Skeletal muscle cell (primary cell): ENCODE results near the gene KCNQ1OT1.

ENCODE experiments used
- DNase-seq: peaks from one replicate; pipeline ENCODE4 v3.0.0-alpha.2; 2010; ENCODE audit warnings: low read depth
- H3K4me3 ChIP-seq: 2 replicates; pipeline ENCODE4 v1.5.1; 2011; ENCODE audit warnings: low read depth, mild to moderate bottlenecking, control low read depth, low read length, moderate library complexity

Gene KCNQ1OT1

DNA sequence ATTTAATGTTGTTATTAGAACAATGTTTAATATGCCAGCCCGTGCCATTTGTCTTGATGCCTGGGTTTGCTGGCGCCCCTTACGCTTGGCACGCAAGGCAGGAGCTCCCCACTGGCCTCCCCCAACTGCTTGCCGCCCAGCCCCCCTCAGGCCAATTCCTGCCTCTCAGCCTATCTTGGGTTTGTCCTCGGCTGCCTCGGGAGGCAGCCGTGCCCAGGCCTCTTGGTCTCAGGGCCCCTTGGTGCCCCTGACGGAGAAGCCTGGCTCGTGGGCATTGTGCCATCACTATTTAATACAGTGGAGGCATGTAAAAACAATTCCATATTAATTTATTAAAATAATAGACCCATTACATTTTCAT lies 119.8 kb downstream of the KCNQ1OT1 start:
- no peak overlapping the region for H3K4me3 ChIP-seq
- DNase-seq, result no peak

DNA sequence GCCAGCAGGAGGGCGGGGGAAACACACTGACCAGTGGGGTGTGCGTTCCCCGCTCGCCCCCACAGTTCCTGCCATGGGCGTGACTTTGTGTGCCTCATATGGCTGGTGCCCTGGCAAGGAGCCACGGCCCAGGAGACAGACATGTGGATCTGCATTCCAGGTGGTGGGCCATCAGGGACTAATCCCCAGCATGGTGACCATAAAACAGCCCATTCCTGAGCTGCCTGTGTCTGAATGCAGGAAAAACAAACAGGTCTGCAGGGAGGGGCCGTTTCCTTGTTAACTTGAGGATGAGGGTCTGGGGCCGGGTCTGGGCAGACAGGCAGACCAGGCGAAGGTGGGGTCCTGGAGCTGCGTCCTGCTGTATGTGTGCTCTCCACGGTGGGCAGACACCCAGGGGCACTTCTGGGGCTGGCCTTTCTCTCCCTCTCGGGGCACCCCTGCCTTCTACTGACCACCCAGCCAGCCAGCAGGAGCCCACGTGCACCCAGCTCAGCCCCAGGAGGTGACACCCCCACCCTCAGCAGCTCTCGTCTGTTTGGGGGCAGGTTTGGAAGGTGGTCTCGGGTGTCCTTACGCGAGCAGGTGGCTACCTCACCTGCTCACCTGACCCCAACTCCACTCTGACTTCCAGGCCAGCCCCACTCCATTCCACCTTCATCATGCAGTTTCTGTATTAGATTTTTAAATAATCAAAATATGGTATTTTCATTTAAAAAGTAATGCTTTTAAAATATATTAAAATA lies 120.3 kb downstream of the KCNQ1OT1 start:
- no peak overlapping the region for H3K4me3 ChIP-seq
- DNase-seq, result no peak

DNA sequence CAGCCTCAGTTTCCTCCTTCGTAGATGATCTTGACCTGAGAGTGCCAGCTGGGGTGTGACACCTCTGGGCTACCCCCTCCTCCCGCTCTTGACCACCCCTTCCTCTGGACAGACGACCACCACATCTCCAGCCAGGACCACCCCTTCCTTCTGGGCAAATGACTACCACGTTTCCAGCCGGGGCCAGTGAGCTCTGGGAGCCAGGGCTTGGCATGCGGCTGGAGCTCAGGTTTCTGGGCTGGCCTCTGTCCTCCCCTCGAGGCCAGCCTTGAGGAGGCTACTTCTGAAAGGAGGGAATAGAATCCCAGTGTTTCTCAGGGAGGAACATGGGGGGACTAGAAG lies 120.9 kb downstream of the KCNQ1OT1 start:
- no peak overlapping the region for H3K4me3 ChIP-seq
- DNase-seq, result no peak

DNA sequence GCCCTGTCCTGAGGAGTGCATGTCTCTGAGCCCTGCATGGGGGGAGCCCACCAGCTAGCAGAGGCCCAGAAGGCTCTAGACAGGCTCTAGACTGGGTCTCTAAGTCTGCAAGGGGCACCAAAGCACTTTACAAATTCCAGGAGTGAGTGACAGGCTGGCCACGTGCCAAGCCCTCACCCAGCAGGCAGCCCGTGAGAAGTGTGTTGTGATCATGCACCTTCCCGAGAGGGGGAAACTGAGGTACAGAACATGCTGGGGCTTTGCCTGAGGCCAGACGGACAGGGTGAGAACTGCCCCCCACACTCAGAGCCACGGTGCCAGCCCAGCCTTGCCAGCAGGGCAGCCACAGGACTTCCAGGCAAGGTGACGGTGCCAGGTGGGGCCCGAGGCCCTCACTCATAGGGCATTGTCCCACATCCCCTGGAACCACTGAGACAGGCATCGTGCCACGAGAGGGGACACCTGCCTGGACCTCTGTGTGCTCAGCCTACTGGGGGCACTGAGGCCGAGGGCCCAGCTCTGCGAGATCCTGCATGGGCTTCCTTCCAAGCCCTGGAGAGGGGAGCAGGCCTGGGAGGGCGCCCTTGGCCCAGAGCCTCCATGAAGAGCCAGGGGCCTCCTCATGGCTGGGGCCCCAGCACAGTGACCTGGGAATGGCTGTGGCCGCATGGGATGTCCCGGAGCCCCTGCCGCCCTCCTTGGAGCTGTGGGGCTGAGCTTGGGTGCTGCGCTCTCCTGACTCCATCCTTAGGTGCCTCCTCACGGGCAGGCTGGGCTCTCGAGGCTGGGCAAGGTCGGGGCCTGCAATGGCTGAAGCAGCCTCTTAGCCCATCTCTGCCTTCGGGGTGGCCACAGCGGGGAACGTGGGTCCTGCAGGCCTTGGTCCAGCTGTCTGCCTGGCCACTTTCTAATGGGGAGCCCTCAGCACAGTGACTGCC lies 121.5 kb downstream of the KCNQ1OT1 start:
- no peak for DNase-seq
- no peak overlapping the region for H3K4me3 ChIP-seq

DNA sequence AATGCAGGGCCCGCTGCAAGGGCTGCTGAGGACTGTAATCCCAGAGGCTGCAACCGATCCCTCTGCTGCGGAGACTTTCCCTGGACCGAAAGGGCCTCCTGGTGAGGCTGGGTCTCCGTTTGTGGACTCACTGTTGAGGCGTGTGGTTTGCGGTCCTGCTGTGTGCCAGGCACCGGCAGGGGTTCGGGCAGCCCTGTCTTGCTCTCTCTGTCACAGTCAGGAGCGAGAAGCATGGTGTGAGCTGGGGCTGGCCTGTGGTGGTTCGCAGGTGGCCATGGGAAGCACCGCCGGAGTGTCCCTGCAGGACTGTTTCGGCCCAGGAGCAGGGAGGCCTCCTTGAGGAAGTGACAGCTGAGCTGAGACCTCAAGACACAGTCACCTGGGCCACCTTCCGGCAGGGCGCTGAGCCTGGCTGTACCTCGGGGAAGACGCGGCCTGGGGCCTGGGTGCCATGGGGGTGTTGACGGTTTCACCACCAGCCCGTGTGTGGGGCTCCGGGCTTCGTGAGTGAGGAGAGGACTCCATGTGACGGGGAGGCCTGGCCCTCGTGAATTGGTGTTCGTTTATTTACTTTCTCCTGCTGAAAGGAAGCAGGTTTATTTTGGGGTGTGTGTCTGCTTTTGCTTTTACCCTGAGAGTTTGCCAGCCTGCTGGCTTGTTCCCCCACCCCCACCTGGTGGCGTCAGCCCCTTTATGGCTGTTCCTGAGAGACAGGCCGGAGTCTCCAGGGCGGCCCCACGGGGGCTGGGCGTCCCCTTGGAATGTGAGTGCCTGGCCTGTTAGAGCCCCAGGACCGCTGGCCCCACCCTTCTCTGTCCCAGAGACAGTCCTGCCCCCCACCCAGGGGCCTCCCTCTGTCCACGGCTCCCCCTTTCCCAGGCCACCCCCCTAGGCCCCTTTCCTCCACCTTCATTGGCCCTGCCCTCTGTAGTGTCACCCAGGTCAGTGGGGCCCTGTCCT lies 122.5 kb downstream of the KCNQ1OT1 start:
- DNase-seq, result no peak
- no peak overlapping the region for H3K4me3 ChIP-seq

DNA sequence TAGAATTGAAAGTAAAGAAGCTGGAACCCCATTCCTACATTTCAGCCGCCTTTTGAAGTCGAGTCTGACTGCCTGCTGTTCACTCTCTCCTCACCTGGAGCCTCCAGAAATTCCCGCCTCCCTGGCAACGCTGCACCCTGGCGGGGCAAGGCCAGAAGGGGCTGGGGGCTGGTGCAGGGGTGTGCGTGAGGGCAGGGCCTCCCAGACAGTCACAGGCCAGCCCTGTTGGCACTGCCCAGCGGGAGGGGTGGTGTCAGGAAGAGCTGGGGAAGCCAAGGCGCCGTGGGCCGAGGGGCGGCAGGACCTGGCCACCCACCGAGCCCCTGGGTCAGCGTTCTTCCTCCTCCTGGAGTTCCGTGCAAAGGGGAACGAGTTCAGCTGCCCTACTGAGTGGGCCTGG lies 123.2 kb downstream of the KCNQ1OT1 start:
- no peak for DNase-seq

DNA sequence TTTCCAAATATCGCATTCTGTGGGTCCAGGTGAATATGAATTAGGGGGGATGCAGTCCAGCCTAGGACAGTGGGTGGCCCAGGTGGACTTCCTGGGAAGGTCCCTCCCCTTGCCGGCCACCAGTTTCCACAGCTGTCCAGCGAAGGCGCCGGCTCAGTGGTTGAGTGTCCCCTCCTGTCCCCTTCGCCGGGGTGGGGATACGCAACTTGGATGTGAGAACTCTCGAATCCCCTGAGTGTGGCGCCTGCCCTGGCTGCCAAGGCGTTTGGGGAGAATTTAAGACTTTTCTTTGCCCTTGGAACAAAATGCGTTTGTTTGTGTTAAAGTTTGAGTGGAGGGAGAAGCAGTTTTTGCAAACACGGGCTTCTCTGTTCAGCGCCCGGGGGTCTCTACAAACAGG lies 123.7 kb downstream of the KCNQ1OT1 start:
- no peak for DNase-seq
- no peak overlapping the region for H3K4me3 ChIP-seq

More for the DNA sequence above, 123.2 kb downstream of the KCNQ1OT1 start:
- H3K4me3 ChIP-seq, result no peak overlapping the region

DNA sequence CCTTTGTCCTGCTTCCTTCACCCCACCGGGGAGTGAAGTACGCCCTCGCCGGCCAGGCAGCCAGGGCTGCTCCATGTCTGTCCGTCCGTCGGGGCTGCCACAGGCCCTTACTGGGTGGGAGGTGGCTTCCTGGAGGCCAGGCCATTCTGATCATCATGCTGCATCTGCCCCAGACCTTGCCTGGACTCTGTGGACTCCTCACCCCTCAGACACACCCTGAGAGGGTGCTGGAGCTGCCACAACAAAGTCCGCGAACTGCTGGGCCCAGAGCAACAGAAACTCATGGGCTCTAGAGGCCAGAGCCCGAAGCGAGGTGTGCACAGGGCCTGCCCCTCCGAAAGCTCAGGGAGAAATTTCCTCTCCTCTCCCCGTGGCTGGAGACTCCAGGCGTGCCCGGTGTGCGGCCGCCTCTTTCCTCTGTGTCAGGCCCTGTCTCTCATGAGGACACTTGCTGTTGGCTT lies 124.2 kb downstream of the KCNQ1OT1 start:
- H3K4me3 ChIP-seq, result no peak overlapping the region
- DNase-seq, result no peak

DNA sequence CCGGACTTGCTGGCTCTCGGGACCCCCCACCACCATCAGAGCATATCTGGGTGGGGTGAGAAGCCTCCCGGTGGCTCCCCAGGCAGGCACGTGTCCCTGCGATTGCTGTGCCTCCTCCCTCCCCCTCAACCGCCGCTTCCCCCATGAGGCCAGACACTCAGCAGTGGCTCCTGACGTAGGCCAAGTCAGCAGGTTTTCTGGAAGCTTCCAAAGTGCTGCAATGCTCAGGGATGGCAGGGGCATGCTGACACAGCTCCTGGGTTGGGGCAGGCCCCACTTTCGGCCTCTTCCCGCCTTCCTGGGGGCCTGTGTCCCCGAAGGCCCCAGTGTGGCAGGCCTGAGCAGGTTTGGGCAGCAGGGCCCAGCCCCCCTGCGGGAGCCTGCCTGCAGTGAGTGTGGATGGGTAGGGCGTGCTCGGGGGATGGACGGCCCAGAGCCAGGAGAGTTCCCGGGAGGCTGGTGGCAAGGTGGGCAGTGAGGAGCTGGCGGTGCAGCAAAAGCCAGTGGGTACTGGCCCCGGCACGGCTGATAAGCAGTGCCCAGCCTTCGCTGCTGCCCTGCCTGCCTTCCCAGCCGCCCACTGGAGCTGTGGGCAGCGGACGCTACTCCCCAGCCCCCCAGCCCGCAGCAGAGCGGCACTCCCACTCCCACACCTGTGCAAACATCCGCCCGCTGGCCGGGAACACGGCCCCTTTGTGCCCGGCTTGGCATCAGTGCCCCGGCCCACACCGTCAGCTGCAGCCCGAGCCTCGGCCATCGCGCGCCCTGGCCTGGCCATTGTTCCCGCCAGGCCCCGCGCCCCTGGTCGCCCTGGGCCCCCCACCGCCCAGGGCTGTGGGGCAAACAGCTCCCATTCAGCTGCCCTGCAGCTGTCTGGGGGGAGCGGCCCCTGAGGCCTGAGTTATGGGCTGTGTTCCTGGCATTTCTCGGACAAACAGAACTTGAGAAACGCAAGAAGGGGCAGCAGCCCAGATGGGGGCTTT lies 125.0 kb downstream of the KCNQ1OT1 start:
- no peak overlapping the region for H3K4me3 ChIP-seq
- DNase-seq, result peak; percentile 11

DNA sequence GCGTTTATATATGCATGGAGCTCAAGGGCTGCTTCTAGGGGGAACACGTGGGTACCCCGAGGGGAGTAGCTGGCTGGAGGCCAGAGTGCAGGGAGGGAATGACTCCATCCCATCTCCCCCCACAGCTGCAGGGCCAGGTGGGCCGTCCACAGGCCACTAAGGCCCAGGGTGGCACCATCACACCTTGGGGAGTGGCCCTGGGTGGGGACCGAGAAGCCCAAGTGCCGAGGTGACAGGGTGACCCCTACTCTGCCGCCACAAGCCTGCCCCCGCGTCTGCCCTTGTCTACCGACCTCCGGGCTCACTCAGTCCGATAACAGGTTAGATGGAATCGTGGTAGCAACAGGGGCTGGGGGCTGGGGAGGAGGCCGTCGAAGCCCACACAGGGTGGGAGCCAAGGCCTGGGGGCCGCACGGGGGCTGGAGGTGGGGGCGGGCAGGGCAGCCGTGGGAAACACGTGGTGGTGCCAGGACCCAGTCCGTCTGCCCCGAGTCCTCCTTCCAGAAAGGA lies 125.7 kb downstream of the KCNQ1OT1 start:
- H3K4me3 ChIP-seq, result no peak overlapping the region
- DNase-seq, result no peak

DNA sequence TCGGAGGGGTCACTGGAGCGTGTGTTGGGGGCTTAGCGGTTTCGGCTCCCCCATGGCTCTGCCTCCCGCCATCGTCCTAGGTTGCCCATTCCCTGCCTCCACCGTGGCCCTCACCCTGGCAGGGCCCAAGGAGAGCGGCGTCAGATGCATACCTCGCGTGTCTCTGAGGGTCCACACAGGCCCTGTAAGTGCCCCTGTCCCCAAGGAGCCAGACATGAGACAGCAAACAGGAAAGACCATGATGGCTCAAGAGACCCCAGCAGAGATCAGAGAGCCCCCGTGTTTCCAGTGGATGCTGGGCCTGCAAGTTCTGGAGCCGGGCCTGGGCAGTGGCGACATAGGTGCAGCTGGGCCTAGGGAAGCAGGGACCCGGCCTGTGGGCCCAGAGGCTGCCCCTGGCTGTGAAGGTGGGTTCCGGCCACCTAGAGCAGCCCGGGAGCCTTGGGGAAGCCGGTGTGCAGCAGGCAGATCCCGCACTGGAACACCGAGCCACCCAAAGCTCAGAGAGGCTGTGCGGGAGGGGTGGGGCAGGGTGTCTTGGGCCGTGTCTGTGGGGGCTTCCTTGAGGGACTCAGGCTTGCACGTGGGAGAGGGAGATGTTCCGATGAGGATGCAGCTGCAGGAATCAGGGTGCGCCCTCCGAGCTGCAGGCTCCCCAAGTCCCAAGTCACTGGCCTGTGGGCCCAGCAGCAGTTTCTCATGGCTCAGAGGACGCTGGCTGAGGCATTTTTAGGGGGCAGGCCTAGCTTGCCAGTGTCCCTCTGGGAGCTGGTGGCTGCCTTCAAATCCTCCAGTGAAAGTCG lies 126.4 kb downstream of the KCNQ1OT1 start:
- no peak for DNase-seq
- H3K4me3 ChIP-seq, result no peak overlapping the region

DNA sequence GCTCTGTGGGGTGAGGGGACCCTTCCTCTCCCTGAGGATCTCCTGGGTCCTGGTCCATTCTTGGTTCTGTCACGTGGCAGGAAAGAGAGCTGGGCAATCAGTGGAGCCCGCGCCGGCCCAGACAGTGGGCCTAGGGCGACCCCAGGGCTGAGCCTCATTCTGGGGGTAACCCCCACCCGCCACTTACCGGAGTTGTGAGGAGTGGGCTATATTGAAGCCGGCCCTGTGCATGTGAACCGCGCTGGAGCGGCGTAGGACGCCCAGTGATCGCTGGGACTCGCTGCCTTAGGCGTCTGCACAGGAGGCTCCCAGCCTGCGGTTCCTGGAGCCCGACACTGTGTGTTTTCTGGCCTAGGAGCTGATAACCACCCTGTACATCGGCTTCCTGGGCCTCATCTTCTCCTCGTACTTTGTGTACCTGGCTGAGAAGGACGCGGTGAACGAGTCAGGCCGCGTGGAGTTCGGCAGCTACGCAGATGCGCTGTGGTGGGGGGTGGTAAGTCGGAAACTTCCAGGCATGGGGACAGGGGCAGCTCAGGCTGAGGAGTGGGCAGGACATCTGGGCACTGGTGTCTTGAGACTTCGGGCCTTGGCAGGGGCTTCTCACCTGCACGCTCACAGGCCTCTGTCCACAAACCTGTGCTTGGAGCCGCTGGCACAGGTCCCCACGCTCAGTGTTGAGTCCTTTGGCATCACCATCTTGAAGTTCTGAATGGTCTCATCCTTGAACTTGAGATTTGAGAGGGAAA lies 127.1 kb downstream of the KCNQ1OT1 start:
- DNase-seq, result no peak
- H3K4me3 ChIP-seq, result no peak overlapping the region

DNA sequence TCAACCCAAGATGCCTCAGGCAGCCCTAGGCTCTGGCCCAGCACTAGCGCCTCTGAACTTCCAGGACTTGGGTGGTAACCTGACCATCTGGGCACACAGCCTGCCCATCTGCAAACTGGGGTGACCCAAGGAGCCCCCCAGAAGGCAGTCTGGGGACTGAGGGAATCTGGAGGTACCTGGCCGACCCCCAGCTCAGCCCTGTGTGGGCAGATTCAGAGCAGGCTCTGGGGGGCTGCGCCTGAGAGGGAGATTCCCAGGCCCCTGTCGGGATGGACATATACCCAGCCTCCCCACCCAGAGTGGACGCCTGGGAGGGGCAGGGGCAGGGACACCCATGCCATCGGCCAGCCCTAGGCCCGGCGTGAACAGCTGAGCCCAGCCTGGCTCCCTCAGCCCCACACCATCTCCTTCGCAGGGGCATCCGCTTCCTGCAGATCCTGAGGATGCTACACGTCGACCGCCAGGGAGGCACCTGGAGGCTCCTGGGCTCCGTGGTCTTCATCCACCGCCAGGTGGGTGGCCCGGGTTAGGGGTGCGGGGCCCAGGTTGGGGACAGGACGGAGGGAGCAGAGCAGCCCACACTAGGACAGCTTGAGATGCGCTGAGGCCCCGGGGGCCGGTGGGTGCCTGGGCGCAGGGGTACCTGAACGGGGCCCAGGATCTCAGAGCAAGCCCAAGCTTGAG lies 128.1 kb downstream of the KCNQ1OT1 start:
- H3K4me3 ChIP-seq, result no peak overlapping the region
- no peak for DNase-seq

DNA sequence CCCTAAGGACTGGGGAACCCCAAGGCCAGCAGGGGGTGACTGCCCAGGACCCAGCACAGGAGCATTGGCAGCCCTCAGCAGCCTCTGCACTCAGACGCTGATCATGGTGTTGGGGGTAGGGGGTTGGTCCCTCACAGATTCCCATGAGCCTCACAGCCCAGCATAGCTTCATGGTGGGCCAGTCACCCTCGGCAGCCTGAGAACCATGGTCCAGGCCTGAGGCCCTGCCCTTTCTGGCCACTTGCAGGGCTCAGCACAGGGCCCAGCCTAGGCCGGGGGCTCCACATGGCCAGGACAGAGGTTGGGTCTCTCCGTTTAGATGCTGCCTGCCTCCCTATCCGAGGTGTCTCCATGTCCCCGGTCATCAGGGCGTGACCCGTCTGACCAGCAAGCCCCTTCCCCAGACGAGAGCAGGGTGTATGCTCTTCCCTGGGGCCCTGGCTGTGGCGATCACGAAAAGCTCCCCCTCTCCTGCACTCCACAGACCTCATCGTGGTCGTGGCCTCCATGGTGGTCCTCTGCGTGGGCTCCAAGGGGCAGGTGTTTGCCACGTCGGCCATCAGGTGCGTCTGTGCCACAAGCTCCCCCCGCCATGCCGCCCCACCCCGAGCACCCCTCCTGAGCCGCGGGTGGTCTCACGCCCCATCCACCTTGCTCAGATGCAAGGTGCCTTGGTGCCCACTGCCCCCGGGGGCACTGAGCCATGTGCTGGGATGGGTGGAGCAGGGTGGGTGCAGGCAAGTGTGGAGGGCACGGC lies 128.8 kb downstream of the KCNQ1OT1 start:
- no peak overlapping the region for H3K4me3 ChIP-seq
- no peak for DNase-seq

DNA sequence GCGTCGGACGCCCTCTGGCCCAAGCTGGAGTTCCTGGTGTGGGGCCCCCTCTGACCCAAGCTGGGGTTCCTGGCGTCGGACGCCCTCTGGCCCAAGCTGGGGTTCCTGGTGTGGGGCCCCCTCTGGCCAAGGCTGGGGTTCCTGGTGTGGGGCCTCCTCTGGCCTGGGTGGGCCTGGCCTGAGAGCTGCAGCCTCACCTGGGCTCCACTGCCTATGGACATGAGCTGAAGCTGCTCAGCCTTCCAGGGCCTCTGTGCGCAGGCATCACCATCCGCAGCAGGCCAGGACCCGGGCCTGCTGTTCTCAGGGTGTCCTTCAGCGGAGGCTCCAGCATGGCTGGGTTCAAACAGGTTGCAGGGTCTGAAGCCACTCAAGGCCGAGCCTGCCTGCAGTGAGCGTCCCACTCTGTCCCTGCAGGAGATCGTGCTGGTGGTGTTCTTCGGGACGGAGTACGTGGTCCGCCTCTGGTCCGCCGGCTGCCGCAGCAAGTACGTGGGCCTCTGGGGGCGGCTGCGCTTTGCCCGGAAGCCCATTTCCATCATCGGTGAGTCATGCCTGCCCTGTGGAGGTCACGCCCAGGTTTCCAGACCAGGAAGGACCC lies 129.5 kb downstream of the KCNQ1OT1 start:
- DNase-seq, result no peak
- H3K4me3 ChIP-seq, result no peak overlapping the region
